IPS-18c (cell line): Measurements from ENCODE around the gene NUP188.
"Not testable (repeated sequence)": the region's sequence is repeated elsewhere in the genome, so short reads cannot be mapped to it uniquely, and the experiment has no call there.

Experiments used
- H3K4me3 ChIP-seq: 2 replicates; pipeline ENCODE4 v1.7.0; 2013; ENCODE audit warnings: low read depth, mild to moderate bottlenecking, low read length, moderate library complexity; ENCODE audit not compliant: insufficient read depth
- H3K9me3 ChIP-seq: one replicate; pipeline ENCODE4 v1.6.1; 2013; ENCODE audit warnings: mild to moderate bottlenecking, low read length, moderate library complexity; ENCODE audit not compliant: control insufficient read depth, insufficient read depth

NUP188 gene

GRCh38 chr9:128987805-128988204, 40.3 kb downstream of the NUP188 start:
- no peaks in the 10 kb centered on the region for H3K9me3 ChIP-seq
- no peak overlapping the region for H3K4me3 ChIP-seq

GRCh38 chr9:128992995-128993394, 45.5 kb downstream of the NUP188 start:
- H3K9me3 ChIP-seq, result no peaks in the 10 kb centered on the region
- no peak overlapping the region for H3K4me3 ChIP-seq

GRCh38 chr9:128995791-128996190, 48.3 kb downstream of the NUP188 start:
- H3K9me3 ChIP-seq, result no peaks in the 10 kb centered on the region
- no peak overlapping the region for H3K4me3 ChIP-seq

- H3K9me3 ChIP-seq, result peaks cover 2% of the 10 kb centered on the region
Observed at GRCh38 chr9:128998462-128998861, 51.0 kb downstream of the NUP188 start.

GRCh38 chr9:128999581-129000206, 52.2 kb downstream of the NUP188 start:
- Histone ChIP-seq H3K4me3 (no peak overlapping the region), H3K9me3 (peaks cover 2% of the 10 kb centered on the region)

More at GRCh38 chr9:128998462-128998861, 51.0 kb downstream of the NUP188 start:
- H3K4me3 ChIP-seq, result no peak overlapping the region

- Histone ChIP-seq H3K4me3 (no peak overlapping the region), H3K9me3 (peaks cover 2% of the 10 kb centered on the region)
Observed at GRCh38 chr9:129001504-129002325, 54.2 kb downstream of the NUP188 start.

GRCh38 chr9:129002992-129003391, 55.5 kb downstream of the NUP188 start:
- no peak overlapping the region for H3K4me3 ChIP-seq
- peaks cover 2% of the 10 kb centered on the region for H3K9me3 ChIP-seq

- H3K9me3 ChIP-seq, H3K4me3 ChIP-seq: not testable (repeated sequence)
Observed at GRCh38 chr9:129004173-129004572, 56.7 kb downstream of the NUP188 start.

GRCh38 chr9:129005336-129005997, 58.0 kb downstream of the NUP188 start:
- peaks cover 2% of the 10 kb centered on the region for H3K9me3 ChIP-seq

GRCh38 chr9:129006328-129007034, 59.0 kb downstream of the NUP188 start:
- H3K9me3 ChIP-seq, result peaks cover 2% of the 10 kb centered on the region
- H3K4me3 ChIP-seq, result no peak overlapping the region

More at GRCh38 chr9:129005336-129005997, 58.0 kb downstream of the NUP188 start:
- H3K4me3 ChIP-seq, result no peak overlapping the region

- peaks cover 2% of the 10 kb centered on the region for H3K9me3 ChIP-seq
- H3K4me3 ChIP-seq, result no peak overlapping the region
Observed at GRCh38 chr9:129007035-129007765, 59.7 kb downstream of the NUP188 start.

- H3K4me3 ChIP-seq, result no peak overlapping the region
- no peaks in the 10 kb centered on the region for H3K9me3 ChIP-seq
Observed at GRCh38 chr9:129007766-129008468, 60.4 kb downstream of the NUP188 start.

GRCh38 chr9:129008469-129008965, 61.0 kb downstream of the NUP188 start:
- Histone ChIP-seq H3K4me3 (no peak overlapping the region), H3K9me3 (no peaks in the 10 kb centered on the region)

- H3K9me3 ChIP-seq, result no peaks in the 10 kb centered on the region
Observed at GRCh38 chr9:129008986-129009583, 61.6 kb downstream of the NUP188 start.

GRCh38 chr9:129009584-129010141, 62.2 kb downstream of the NUP188 start:
- H3K4me3 ChIP-seq, result no peak overlapping the region

More at GRCh38 chr9:129008986-129009583, 61.6 kb downstream of the NUP188 start:
- H3K4me3 ChIP-seq, result no peak overlapping the region

More at GRCh38 chr9:129009584-129010141, 62.2 kb downstream of the NUP188 start:
- H3K9me3 ChIP-seq, result no peaks in the 10 kb centered on the region
